NK-92 (cell line): ENCODE measurements around the gene HRH4.

Experiments used
- DNase-seq: peaks from one replicate; lab custom pipeline; 2025; ENCODE audit not compliant: unreplicated experiment; lab: John Stamatoyannopoulos, UW

The HRH4 gene

GRCh38 chr18:24460388-24460787 is at the start of gene HRH4:
TSS of gene HRH4 (plus strand) at chr18:24460637. CDS start at chr18:24460729, 92 bp downstream.
- no peak for DNase-seq

GRCh38 chr18:24413148-24413547 is 47.3 kb upstream of the HRH4 start:
- no peak for DNase-seq

DNA sequence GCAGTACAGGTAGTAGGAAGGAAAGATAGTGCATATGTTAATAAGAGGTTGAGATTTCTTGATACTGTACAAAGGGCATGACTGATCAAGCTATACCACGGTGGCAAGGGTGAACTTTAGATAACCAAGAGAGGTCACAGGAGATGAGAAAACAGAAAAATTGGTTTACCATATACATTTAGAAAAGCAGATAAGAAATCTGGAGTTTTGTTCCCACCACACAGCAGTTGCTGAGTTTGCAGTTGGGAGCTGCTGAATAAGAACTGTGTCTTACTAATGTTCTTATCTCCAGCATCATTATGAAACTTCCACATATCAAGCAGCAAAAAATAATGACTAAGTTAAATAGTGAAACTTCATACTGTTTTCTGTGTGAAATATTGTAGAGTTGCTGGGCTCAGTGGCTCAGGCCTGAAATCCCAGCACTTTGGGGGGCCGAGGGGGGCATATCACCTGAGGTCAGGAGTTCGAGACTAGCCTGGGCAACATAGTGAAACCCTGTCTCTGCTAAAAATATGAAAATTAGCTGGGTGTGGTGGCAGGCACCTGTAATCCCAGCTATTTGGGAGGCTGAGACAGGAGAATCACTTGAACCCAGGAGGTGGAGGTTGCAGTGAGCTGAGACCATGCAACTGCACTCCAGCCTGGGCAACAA is 46.0 kb upstream of the HRH4 start:
- DNase-seq, result no peak

DNA sequence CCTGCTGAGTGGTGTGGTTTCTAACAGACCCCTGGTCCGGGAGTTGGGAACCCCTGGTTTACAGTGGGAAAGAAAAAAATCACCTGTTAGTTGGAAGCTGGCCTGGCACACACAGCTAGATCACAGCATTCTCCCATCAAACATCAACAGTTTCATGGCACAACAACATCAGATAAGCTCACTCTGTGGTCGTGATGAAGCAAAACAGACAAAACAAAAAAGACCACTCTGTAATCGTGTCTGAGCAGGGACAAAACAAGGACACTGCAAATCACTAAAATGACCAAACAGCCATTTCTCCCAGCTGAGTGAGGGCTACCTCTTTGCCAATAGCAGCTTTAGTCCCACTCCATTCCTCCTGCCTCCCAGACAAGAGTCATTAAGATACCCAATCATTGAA is 43.0 kb upstream of the HRH4 start:
- no peak for DNase-seq

DNA sequence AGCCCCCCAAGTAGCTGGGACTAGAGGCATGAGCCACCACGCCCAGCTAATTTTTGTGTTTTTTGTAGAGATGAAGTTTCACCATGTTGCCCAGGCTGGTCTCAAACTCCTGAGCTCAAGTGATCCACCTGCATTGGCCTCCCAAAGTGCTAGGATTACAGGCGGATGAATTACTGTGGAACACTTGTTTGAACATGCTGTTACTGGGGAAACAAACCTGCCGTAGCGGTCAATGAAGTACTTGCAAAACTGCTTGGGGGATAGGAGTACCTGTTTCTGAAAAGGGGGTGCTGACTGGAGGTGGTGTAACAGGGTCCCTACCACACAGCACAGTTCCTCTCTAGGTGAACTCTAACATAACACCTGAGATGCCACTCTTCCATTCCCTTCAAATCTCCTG is 39.9 kb upstream of the HRH4 start:
- no peak for DNase-seq

GRCh38 chr18:24421831-24422230 is 38.6 kb upstream of the HRH4 start:
- no peak for DNase-seq

- DNase-seq, result no peak
These were observed 34.4 kb upstream of the HRH4 start for GRCh38 chr18:24426073-24426397.

DNA sequence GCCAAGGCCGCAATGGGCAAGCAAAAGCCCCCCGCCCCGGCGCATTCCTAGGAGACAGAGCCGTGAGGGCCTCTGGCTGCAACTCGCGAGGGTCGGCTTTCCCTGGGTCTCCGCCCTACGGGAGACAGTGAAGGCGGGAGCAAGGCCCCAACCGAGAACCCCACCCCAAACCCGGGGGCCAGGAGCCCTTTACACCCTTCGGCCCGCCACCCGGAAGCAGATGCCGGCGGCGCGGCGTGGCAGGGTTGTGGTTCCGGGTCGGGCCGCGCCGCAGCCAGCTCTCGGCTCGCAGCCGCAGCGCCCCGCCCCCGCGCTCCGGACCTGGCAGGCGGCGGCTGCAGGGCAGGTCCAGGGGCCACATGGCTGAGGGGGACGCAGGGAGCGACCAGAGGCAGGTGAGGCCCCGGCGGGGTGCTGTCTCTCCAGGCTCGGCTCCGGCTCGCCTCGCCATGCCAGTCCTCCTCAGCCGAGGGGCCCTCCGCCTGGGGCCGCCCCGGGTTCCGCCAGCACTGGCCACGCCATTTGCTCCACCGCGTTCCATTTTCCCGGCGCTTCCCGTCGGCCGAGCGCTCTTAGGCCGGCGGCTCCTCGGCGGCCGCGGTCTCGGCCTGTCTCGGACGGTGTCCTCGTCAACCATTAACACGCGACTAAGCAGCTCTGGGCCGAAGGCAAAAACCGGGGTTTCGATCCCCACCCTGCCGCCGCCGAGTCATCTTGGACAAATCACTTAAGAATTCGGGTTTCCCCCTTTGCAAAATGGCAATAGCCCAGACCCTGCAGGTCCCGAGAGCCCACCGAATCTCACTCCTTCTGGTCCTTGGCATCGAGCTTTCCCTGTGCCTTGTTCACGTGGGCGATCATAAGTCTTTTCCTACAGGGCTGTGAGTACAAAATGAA is 33.8 kb upstream of the HRH4 start, which contains the start of gene IMPACT:
Gene IMPACT (plus strand): TSS at position 273 of the 897 bp plus-strand sequence. CDS start 87 bp downstream, at position 360.
- no peak for DNase-seq

DNA sequence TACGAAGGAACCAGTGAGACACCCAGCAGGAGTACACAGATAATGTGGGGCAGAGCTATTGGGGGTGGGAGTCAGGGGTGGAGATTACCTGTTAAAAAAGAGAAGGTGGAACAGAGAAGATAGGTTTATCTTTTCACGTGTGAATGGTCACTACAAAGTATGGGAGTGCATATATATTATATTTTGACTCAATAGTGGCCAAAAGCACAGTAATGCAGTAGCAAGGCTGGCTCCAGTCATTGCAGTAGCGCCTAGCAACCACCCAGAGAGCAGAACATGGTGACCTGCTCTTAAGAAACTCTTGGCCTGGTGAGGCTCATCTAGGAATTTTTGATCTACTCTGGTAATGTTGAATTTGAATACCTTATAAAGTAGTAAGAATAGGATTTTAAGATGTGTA is 33.0 kb upstream of the HRH4 start:
- no peak for DNase-seq

DNA sequence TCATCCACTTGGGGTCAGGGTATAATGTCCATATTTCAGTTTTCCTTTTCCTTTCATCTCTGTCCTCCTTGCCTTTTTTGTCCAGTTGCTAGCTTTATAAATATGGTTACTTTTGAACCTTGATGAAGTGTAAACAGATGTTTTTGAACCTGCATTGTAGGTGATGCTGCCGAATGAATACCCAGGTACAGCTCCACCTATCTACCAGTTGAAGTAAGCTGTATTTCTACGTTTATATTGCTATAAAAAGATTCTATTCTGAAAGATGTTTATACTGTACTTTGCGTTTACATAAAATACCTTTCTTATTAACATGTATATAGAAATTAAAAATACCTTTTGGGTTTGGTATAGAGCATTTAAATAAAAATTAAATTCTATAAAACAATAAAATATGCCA is 31.7 kb upstream of the HRH4 start:
- DNase-seq, result no peak

GRCh38 chr18:24429188-24429587 is 31.2 kb upstream of the HRH4 start:
- DNase-seq, result no peak

- DNase-seq, result no peak
These were observed 27.8 kb upstream of the HRH4 start for GRCh38 chr18:24432618-24433017.

DNA sequence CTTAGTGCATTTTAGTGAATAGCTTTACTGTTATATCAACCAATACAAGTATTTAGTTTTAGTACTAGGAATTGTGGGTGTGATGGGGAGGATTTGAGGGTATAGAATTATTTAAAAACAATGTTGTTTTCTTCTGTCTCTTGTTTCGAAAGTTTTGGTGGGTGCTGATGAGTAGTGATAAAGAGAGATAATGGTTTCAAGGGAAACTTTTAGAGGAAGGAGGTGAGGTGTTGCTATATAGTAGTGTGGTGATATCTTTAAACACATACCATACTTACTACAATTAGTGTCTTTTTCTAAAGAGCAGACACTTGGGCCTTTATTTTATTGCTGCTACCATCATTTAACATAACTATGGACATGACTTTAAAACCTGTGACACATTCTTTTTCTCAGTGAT is 23.5 kb upstream of the HRH4 start:
- no peak for DNase-seq

DNA sequence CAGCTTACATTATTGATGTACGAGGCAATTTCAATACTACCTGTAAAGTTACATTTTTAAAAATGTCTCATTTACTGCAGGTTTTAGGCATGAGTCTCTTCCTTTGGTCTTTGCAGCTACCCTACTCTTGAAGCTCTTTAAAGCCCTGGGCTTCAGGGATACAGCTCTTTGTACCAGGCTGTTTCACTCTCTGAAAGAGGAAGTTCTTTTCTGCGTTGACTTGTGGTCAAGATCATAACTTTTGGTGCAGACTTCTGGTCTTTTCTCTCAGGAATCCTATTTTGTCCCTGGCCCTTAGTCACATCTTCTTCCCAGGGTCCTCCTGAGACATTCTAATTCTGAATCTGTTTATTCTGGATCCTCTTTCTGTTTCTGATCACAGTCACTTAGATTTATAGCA is 16.6 kb upstream of the HRH4 start:
- DNase-seq, result no peak

DNA sequence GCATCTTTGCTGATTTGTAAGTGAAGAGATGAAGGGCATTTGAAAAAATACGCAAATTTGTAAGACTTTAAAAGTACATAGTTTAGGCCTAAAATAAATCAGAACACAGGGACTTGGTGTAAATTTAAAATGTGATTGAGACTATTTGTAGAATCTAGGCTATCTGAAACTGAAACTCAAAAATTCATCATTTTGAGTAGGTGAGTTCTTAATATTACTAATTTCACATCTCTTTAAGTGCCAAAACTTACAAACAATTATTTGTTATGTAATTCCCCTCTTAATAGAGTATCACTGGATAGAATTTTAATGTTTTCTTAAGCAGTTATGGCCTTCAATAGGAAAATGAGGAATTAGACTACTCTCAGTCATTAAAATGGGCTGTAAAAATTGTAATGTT is 14.0 kb upstream of the HRH4 start:
- DNase-seq, result no peak

- DNase-seq, result no peak
These were observed 13.4 kb upstream of the HRH4 start for GRCh38 chr18:24446953-24447538.

DNA sequence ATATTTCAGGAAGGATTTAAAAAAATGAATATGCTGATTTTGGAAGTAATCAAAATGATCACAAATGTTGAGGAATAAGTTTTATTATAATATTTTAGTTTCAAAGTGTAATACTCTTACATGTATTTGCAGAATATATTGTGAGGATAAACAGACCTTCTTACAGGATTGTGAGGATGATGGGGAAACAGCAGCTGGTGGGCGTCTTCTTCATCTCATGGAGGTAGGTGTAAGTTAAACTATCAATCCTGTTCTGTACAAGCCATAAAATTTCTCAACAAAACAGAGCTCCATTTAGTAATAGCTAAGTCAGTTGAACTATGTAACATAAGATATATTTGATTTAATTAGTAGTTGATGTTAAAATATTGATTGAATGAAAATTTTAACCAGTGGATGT is 12.5 kb upstream of the HRH4 start:
- no peak for DNase-seq

GRCh38 chr18:24456549-24456948 is 3.9 kb upstream of the HRH4 start:
- no peak for DNase-seq

- DNase-seq, result no peak
These were observed 665 bp upstream of the HRH4 start for GRCh38 chr18:24459772-24460171.

- DNase-seq, result no peak
These were observed 1.6 kb downstream of the HRH4 start for GRCh38 chr18:24461996-24462395.

GRCh38 chr18:24462838-24463775 is 2.7 kb downstream of the HRH4 start:
- DNase-seq, result no peak
